ENCODE data around the gene DCAF17. TPM values are rescaled to one million over a fixed set of nuclear protein-coding genes. Genes with fewer than 3 reads are reported as not detected.

DCAF17 gene
- total and polyA plus RNA-seq, 8 donors: 1.2 to 33.9 (median 12.0) TPM

DNA sequence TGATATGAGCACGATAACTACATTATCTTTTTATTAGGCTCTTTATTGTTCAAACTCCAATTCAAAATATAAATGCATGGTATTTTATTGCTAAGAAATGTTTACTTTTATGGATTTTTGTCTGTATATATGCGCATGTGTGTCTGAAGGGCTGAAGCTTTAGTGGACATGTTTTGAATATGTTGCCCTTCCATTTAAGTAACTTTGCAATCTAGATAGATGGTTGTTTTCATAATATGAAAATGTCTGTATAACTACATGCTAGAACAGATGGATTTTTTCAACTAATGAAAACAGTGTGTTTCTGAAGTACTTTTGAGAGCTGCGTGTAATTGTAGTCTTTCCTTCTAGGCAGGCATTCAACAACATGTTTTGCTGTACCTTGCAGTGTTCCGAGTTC, 18.7 kb downstream of the DCAF17 start:
- 87 to 96% (median 92%) methylated on average over 4 of the region's 4 CpGs for WGBS, 5 donors
- Histone ChIP-seq H3K4me3 (no peak overlapping the region), H3K27ac (no peak overlapping the region), H3K36me3 (peaks cover 9 to 96% (median 94%) of the 10 kb centered on the region in 4 donors), H3K4me1 (no peaks in the 10 kb centered on the region), H3K9me3 (no peaks in the 10 kb centered on the region), H3K27me3 (no peaks in the 10 kb centered on the region)
- no peak for DNase-seq
- intact Hi-C loops (cut with DNase I; ENCODE audit: low total_unique reads): no loop called here
- no peak for TF ChIP-seq EP300 (IDR thresholded peaks at IDR 0.05)
- TF ChIP-seq POLR2AphosphoS5 (IDR thresholded peaks at IDR 0.05): no peak

DNA sequence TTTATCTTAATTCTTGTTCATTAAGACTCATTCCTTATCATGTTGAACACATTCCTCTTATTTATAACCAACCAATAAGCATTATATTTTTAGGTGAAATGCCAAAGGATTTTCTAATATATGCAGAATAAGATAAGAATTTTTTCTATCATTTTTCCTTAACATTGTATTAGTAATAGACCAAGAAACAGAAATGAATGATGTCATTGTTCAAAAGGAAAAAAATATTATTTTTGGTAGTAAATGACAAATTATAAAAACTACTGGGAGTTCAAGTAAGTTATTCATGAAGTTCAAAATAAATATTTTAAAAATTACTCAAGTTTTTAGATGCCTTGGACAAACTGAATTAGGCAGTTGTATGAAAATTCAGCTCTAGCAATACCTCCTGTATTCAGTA, 25.5 kb downstream of the DCAF17 start:
- no peak for TF ChIP-seq POLR2AphosphoS5 (IDR thresholded peaks at IDR 0.05)
- no peak for TF ChIP-seq POLR2A (IDR thresholded peaks at IDR 0.05)
- TF ChIP-seq, protein P1, sequence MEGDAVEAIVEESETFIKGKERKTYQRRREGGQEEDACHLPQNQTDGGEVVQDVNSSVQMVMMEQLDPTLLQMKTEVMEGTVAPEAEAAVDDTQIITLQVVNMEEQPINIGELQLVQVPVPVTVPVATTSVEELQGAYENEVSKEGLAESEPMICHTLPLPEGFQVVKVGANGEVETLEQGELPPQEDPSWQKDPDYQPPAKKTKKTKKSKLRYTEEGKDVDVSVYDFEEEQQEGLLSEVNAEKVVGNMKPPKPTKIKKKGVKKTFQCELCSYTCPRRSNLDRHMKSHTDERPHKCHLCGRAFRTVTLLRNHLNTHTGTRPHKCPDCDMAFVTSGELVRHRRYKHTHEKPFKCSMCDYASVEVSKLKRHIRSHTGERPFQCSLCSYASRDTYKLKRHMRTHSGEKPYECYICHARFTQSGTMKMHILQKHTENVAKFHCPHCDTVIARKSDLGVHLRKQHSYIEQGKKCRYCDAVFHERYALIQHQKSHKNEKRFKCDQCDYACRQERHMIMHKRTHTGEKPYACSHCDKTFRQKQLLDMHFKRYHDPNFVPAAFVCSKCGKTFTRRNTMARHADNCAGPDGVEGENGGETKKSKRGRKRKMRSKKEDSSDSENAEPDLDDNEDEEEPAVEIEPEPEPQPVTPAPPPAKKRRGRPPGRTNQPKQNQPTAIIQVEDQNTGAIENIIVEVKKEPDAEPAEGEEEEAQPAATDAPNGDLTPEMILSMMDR (IDR thresholded peaks at IDR 0.05): no peak
- no peak for TF ChIP-seq EP300 (IDR thresholded peaks at IDR 0.05)
- no peaks in the 10 kb centered on the region for H3K27me3 ChIP-seq

DNA sequence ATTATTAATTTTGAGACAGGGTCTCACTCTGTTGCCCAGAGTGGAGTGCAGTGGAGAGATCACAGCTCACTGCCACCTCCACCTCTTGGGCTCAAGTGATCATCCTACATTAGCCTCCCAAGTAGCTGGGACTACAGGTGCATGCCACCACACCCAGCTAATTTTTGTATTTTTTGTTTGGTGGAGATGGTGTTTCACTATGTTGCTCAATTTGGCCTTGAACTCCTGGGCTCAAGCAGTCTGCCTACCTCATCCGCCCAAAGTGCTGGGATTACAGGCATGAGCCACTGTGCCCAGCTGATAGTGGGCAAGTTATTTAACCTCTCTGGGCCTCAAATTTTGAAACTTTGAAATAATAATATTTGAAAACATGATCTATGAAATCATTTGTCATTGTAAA, 26.5 kb downstream of the DCAF17 start:
- Histone ChIP-seq H3K27ac (no peak overlapping the region), H3K27me3 (no peaks in the 10 kb centered on the region), H3K4me1 (no peaks in the 10 kb centered on the region), H3K36me3 (peaks cover 3 to 68% (median 51%) of the 10 kb centered on the region in 4 donors), H3K4me3 (no peak overlapping the region), H3K9me3 (no peaks in the 10 kb centered on the region)
- WGBS, 5 donors: 97 to 100% (median 100%) methylated on average over 1 of the region's 1 CpG
- intact Hi-C loops (cut with DNase I; ENCODE audit: low total_unique reads): no loop called here
- no peak for DNase-seq
- TF ChIP-seq EP300 (IDR thresholded peaks at IDR 0.05): no peak
- TF ChIP-seq, protein P1 (IDR thresholded peaks at IDR 0.05): no peak

More for the DNA sequence above, 25.5 kb downstream of the DCAF17 start:
- Histone ChIP-seq H3K36me3 (peaks cover 3 to 70% (median 61%) of the 10 kb centered on the region in 4 donors), H3K9me3 (no peaks in the 10 kb centered on the region), H3K27ac (no peak overlapping the region), H3K4me3 (no peak overlapping the region), H3K4me1 (no peaks in the 10 kb centered on the region)
- intact Hi-C loops (cut with DNase I; ENCODE audit: low total_unique reads): no loop called here
- DNase-seq: no peak

DNA sequence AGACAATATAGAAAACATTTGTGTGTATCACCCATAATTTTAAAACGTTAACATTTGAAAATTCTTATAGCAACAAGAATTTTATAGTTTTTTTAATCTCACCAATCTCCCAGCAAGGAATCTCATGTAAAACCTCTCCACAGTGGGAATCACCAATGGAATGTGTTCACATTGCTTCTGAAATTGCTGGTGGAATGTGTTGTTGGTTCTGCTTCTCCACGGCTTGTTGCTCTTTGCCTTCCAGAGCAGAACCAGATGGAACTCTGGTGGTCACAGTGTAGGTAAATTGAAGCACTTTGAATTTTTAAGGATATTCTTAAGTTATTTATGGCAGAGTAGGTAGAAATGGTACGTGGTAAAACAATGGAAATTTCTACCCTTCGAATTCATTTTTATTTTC, 35.1 kb downstream of the DCAF17 start:
- intact Hi-C loops (cut with DNase I; ENCODE audit: low total_unique reads): no loop called here
- 92 to 96% (median 94%) methylated on average over 4 of the region's 4 CpGs for WGBS, 5 donors
- TF ChIP-seq EP300 (IDR thresholded peaks at IDR 0.05) (no peak), POLR2AphosphoS5 (IDR thresholded peaks at IDR 0.05) (no peak)
- TF ChIP-seq, protein P1 (IDR thresholded peaks at IDR 0.05): no peak

DNA sequence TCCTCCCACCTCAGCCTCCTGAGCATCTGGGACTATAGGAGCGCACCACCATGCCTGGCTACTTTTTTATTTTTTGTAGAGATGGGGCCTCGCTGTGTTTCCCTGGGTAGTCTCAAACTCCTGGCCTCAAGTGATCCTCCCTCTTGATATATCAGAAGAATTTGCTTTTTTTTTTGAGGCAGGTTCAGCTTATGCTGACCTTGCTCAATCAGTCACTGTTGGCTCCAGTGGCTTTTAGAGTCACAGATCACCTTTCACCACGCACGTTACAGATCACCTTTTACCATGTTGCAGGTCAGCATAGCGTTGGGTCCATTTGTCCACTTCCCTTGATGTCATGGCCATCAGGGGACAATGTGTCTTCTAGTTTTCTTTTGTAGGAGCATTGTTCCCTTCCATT, 36.1 kb downstream of the DCAF17 start:
- H3K4me1 ChIP-seq: no peaks in the 10 kb centered on the region
- H3K36me3 ChIP-seq: peaks cover 14 to 70% (median 57%) of the 10 kb centered on the region in 4 donors
- 88 to 98% (median 94%) methylated on average over 5 of the region's 5 CpGs for WGBS, 5 donors
- no peak overlapping the region for H3K4me3 ChIP-seq
- TF ChIP-seq, protein P1 (IDR thresholded peaks at IDR 0.05): no peak
- TF ChIP-seq POLR2AphosphoS5 (IDR thresholded peaks at IDR 0.05): no peak
- TF ChIP-seq POLR2A (IDR thresholded peaks at IDR 0.05): no peak
- TF ChIP-seq EP300 (IDR thresholded peaks at IDR 0.05): no peak
- DNase-seq: no peak
- H3K27ac ChIP-seq: no peak overlapping the region
- no peaks in the 10 kb centered on the region for H3K9me3 ChIP-seq
- no peaks in the 10 kb centered on the region for H3K27me3 ChIP-seq
- intact Hi-C loops (cut with DNase I; ENCODE audit: low total_unique reads): no loop called here

More for the DNA sequence above, 35.1 kb downstream of the DCAF17 start:
- Histone ChIP-seq H3K4me1 (no peaks in the 10 kb centered on the region), H3K4me3 (no peak overlapping the region), H3K36me3 (peaks cover 14 to 66% (median 47%) of the 10 kb centered on the region in 4 donors), H3K9me3 (no peaks in the 10 kb centered on the region), H3K27ac (no peak overlapping the region), H3K27me3 (no peaks in the 10 kb centered on the region)
- no peak for DNase-seq
